OCI-LY1 (cell line): ENCODE results near the gene DNAAF5.
"Not testable (repeated sequence)": the region's sequence is repeated elsewhere in the genome, so short reads cannot be mapped to it uniquely, and the experiment has no call there.

Source experiments
- H2AFZ ChIP-seq: fragments of 200-600 bp; sonication (generic), shearing (Covaris generic); 2 replicates; pipeline ENCODE4 v1.6.0; 2014; ENCODE audit warnings: antibody characterized with exemption, mild to moderate bottlenecking, low read length
- H3F3A ChIP-seq: fragments of 200-600 bp; sonication (generic), shearing (Covaris generic); 2 replicates; pipeline ENCODE4 v1.6.0; 2014; ENCODE audit warnings: mild to moderate bottlenecking, antibody characterized with exemption, low read length, moderate library complexity; ENCODE audit not compliant: insufficient read depth
- H3K27ac ChIP-seq: fragments of 200-600 bp; sonication (generic); 2 replicates; pipeline ENCODE4 v1.5.1; 2014; ENCODE audit warnings: low read length, mixed run types, mild to moderate bottlenecking, low read depth; ENCODE audit not compliant: poor library complexity, severe bottlenecking
- H3K27me3 ChIP-seq: fragments of 200-600 bp; sonication (generic); 2 replicates; pipeline ENCODE4 v1.6.0; 2014; ENCODE audit warnings: antibody characterized with exemption, mild to moderate bottlenecking, low read length, moderate library complexity; ENCODE audit not compliant: insufficient read depth
- H3K36me3 ChIP-seq: fragments of 200-600 bp; sonication (generic); 2 replicates; pipeline ENCODE4 v1.6.1; 2014; ENCODE audit warnings: mild to moderate bottlenecking, antibody characterized with exemption, low read length, moderate library complexity, mixed read lengths; ENCODE audit not compliant: insufficient read depth
- H3K4me1 ChIP-seq: fragments of 200-600 bp; sonication (generic); 2 replicates; pipeline ENCODE4 v1.5.1; 2014; ENCODE audit warnings: mild to moderate bottlenecking, low read length, moderate library complexity; ENCODE audit not compliant: insufficient read depth, severe bottlenecking
- H3K4me2 ChIP-seq: fragments of 200-600 bp; sonication (generic), shearing (Covaris generic); 2 replicates; pipeline ENCODE4 v1.6.1; 2014; ENCODE audit warnings: low read length
- H3K4me3 ChIP-seq: fragments of 200-600 bp; sonication (generic); 2 replicates; pipeline ENCODE4 v1.5.1; 2014; ENCODE audit warnings: low read length, low read depth, mild to moderate bottlenecking, mixed read lengths; ENCODE audit not compliant: poor library complexity, severe bottlenecking
- H3K79me2 ChIP-seq: fragments of 200-600 bp; shearing (Covaris generic); 2 replicates; pipeline ENCODE4 v1.6.1; 2016; ENCODE audit warnings: mixed run types, low read length, mixed read lengths; ENCODE audit not compliant: insufficient read depth
- H3K9ac ChIP-seq: fragments of 200-600 bp; sonication (generic), shearing (Covaris generic); 2 replicates; pipeline ENCODE4 v1.6.1; 2014; ENCODE audit warnings: mild to moderate bottlenecking, low read length, mixed read lengths
- H3K9me2 ChIP-seq: fragments of 200-600 bp; sonication (generic), shearing (Covaris generic); 2 replicates; pipeline ENCODE4 v1.6.1; 2014; ENCODE audit warnings: low read depth, mild to moderate bottlenecking, low read length, mixed read lengths
- H3K9me3 ChIP-seq: fragments of 200-600 bp; shearing (Covaris generic); 2 replicates; pipeline ENCODE4 v1.6.1; 2014; ENCODE audit warnings: low read length, mixed read lengths
- H4K20me1 ChIP-seq: fragments of 200-600 bp; sonication (generic), shearing (Covaris generic); 2 replicates; pipeline ENCODE4 v1.6.0; 2016; ENCODE audit warnings: mild to moderate bottlenecking, low read length; ENCODE audit not compliant: insufficient read depth
- CTCF ChIP-seq: fragments of 200-600 bp; sonication (generic), shearing (Covaris generic); IDR thresholded peaks from 2 replicates; pipeline ENCODE4 v1.5.1; 2017; ENCODE audit warnings: mild to moderate bottlenecking, antibody characterized with exemption, low read length, moderate library complexity, mixed read lengths
- EZH2 ChIP-seq: fragments of 200-600 bp; sonication (generic), shearing (Covaris generic); IDR thresholded peaks from 2 replicates; pipeline ENCODE4 v1.8.0; 2017; ENCODE audit warnings: borderline replicate concordance, mixed run types, mild to moderate bottlenecking, antibody characterized with exemption, low read length, moderate library complexity, mixed read lengths

Gene DNAAF5

GRCh38 chr7:794207-794606 lies 67.7 kb downstream of the DNAAF5 start:
- H4K20me1 ChIP-seq = no peaks in the 10 kb centered on the region
- no peak overlapping the region for H3K4me3 ChIP-seq
- H3K27ac ChIP-seq = no peak overlapping the region
- TF ChIP-seq EZH2 (no peak), CTCF (no peak)
- H3K4me1 ChIP-seq = no peaks in the 10 kb centered on the region
- H3K27me3 ChIP-seq = no peaks in the 10 kb centered on the region
- H3K4me2 ChIP-seq = no peak overlapping the region
- peaks cover 14% of the 10 kb centered on the region for H3K36me3 ChIP-seq
- H2AFZ ChIP-seq = no peak overlapping the region
- no peak overlapping the region for H3K9ac ChIP-seq
- H3K79me2 ChIP-seq = no peaks in the 10 kb centered on the region
- H3F3A ChIP-seq = no peaks in the 10 kb centered on the region
- no peaks in the 10 kb centered on the region for H3K9me3 ChIP-seq
- H3K9me2 ChIP-seq = no peaks in the 10 kb centered on the region

DNA sequence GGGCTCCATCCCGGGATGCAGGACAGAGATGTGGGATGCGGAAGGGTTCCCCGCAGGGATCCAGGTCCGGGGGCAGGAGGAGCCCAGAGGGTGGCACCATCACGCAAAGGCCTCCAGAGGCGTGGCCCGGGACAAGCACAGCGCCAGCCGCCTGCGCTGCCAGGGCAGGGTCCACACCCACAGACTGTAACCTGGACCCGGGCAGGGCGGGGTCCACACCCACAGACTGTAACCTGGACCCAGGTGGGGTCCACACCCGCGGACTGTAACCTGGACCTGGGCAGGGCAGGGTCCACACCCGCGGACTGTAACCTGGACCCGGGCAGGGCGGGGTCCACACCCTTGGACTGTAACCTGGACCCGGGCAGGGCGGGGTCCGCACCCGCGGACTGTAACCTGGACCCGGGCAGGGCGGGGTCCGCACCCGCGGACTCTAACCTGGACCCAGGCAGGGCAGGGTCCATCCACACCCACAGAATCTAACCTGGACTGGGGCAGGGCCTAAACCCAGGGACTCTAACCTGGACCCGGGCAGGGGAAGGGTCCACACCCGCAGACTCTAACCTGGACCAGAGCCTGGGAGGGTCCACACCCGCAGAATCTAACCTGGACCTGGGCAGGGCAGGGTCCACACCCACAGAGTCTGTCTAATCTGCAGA lies 68.3 kb downstream of the DNAAF5 start:
- no peak overlapping the region for H3K9ac ChIP-seq
- H3K79me2 ChIP-seq = no peaks in the 10 kb centered on the region
- no peaks in the 10 kb centered on the region for H3K9me3 ChIP-seq
- H3K27me3 ChIP-seq = no peaks in the 10 kb centered on the region
- no peaks in the 10 kb centered on the region for H3K4me1 ChIP-seq
- H3K4me2 ChIP-seq = no peak overlapping the region
- TF ChIP-seq EZH2 = no peak
- no peak for TF ChIP-seq CTCF
- H2AFZ ChIP-seq = no peak overlapping the region
- no peaks in the 10 kb centered on the region for H4K20me1 ChIP-seq
- no peaks in the 10 kb centered on the region for H3F3A ChIP-seq
- H3K36me3 ChIP-seq = peaks cover 11% of the 10 kb centered on the region
- no peaks in the 10 kb centered on the region for H3K9me2 ChIP-seq
- no peak overlapping the region for H3K4me3 ChIP-seq
- H3K27ac ChIP-seq = no peak overlapping the region

DNA sequence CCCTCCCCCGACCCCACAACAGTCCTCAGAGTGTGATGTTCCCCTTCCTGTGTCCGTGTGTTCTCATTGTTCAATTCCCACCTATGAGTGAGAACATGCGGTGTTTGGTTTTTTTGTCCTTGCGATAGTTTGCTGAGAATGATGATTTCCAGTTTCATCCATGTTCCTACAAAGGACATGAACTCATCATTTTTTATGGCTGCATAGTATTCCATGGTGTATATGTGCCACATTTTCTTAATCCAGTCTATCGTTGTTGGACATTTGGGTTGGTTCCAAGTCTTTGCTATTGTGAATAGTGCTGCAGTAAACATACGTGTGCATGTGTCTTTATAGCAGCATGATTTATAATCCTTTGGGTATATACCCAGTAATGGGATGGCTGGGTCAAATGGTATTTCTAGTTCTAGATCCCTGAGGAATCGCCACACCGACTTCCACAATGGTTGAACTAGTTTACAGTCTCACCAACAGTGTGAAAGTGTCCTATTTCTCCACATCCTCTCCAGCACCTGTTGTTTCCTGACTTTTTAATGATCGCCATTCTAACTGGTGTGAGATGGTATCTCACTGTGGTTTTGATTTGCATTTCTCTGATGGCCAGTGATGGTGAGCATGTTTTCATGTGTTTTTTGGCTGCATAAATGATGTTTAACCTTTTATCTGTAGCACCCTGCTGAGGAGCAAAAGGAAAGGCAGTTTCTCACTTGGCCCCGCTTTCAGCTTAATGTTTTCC lies 70.1 kb downstream of the DNAAF5 start:
- H3K4me2 ChIP-seq, H3K9me3 ChIP-seq, H4K20me1 ChIP-seq, H2AFZ ChIP-seq, H3K9ac ChIP-seq, H3K4me1 ChIP-seq, H3K79me2 ChIP-seq, H3K27ac ChIP-seq, H3K9me2 ChIP-seq, H3K27me3 ChIP-seq, H3K4me3 ChIP-seq, H3F3A ChIP-seq: not testable (repeated sequence)
- H3K36me3 ChIP-seq = peaks cover 11% of the 10 kb centered on the region; the same call in 1 of the 2 replicates
